ENCODE results near the gene HEMGN.
"Not testable (repeated sequence)": the region's sequence is repeated elsewhere in the genome, so short reads cannot be mapped to it uniquely, and the experiment has no call there.

GRCh38 chr9:97947094-97947493 lies 9.1 kb upstream of the HEMGN start:
- not testable (repeated sequence) for TF ChIP-seq CTCF, POLR2A (IDR thresholded peaks at IDR 0.05)
